B cell (primary cell): ENCODE data around the gene ATCAY. TPM values are rescaled to one million over a fixed set of nuclear protein-coding genes. Genes with fewer than 3 reads are reported as not detected.

Experiments
- ATAC-seq: fragments of 200-7000 bp; cut with Tn5 transposase; one replicate; pipeline ENCODE4 v1.10.0; 2021; ENCODE audit warnings: low read depth, mild to moderate bottlenecking, moderate number of reproducible peaks, moderate library complexity
- CTCF ChIA-PET: fragments of 350-600 bp; sonication (Branson Sonifier 250); formaldehyde crosslinking; loops from one replicate; lab custom pipeline; 2021; ENCODE audit warnings: antibody characterized with exemption, inconsistent platforms; lab: Charles Lee
- POLR2A ChIA-PET: fragments of 350-600 bp; sonication (Branson Sonifier 250); formaldehyde crosslinking; loops from one replicate; lab custom pipeline; 2021; ENCODE audit warnings: antibody characterized with exemption; lab: Charles Lee
- DNase-seq: peaks from one replicate; pipeline ENCODE4 v3.0.0; 2013
- H2AFZ ChIP-seq: 2 replicates; pipeline ENCODE4 v1.6.1; 2012; ENCODE audit warnings: mild to moderate bottlenecking, low read depth, low read length; ENCODE audit not compliant: insufficient read depth, poor library complexity, severe bottlenecking
- H3K27ac ChIP-seq, 2 donors: 1 replicate in 1 of 2; 2 replicates in 1 of 2; pipeline ENCODE4 v1.5.1; 2012 to 2013; ENCODE audit warnings: low read length in 2 of 2, mild to moderate bottlenecking in 2 of 2, moderate library complexity in 1 of 2
- H3K27me3 ChIP-seq, 4 experiments: fragments of 200-600 bp in 1 of 4; sonication (generic) in 1 of 4; replicated peaks in 1 of 4; 1 replicate in 2 of 4; 2 replicates in 2 of 4; pipeline versions ENCODE4 v1.6.1 to v1.7.0; 2013 to 2016; ENCODE audit warnings: low read length in 3 of 4, mild to moderate bottlenecking in 2 of 4, mixed read lengths in 1 of 4, moderate library complexity in 1 of 4; ENCODE audit not compliant: insufficient read depth in 4 of 4, control insufficient read depth in 3 of 4; ENCODE audit errors: control extremely low read depth in 1 of 4
- H3K36me3 ChIP-seq, 2 experiments: replicated peaks in 1 of 2; 1 replicate in 1 of 2; 2 replicates in 1 of 2; pipeline versions ENCODE4 v1.6.1 to v1.7.1; 2013; ENCODE audit warnings: low read length in 1 of 2; ENCODE audit not compliant: insufficient read depth in 2 of 2, control insufficient read depth in 1 of 2; ENCODE audit errors: control extremely low read depth in 1 of 2, extremely low read depth in 1 of 2
- H3K4me1 ChIP-seq, 2 donors: fragments of 200-600 bp in 1 of 2; sonication (generic) in 1 of 2; 1 replicate in 1 of 2; 2 replicates in 1 of 2; pipeline versions ENCODE4 v1.5.1 to v1.6.1; 2013 to 2017; ENCODE audit warnings: low read length in 2 of 2; ENCODE audit not compliant: control insufficient read depth in 2 of 2, insufficient read depth in 2 of 2
- H3K4me2 ChIP-seq: replicated peaks from 2 replicates; pipeline ENCODE3; 2012; ENCODE audit warnings: mild to moderate bottlenecking, low read depth, low read length; ENCODE audit not compliant: poor library complexity, severe bottlenecking
- H3K4me3 ChIP-seq, 5 experiments: fragments of 200-600 bp in 1 of 5; sonication (generic) in 1 of 5; 1 replicate in 3 of 5; 2 replicates in 2 of 5; pipeline versions ENCODE4 v1.5.1 to v1.7.0; 2011 to 2016; ENCODE audit warnings: low read length in 4 of 5, mild to moderate bottlenecking in 4 of 5, low read depth in 2 of 5, control low read depth in 1 of 5, moderate library complexity in 1 of 5; ENCODE audit not compliant: insufficient read depth in 1 of 5; ENCODE audit errors: control extremely low read depth in 1 of 5, extremely low read depth in 1 of 5
- H3K79me2 ChIP-seq: fragments of 200-600 bp; sonication (generic); one replicate; pipeline ENCODE4 v1.6.0; 2016; ENCODE audit warnings: low read length; ENCODE audit not compliant: control insufficient read depth, insufficient read depth
- H3K9ac ChIP-seq: fragments of 200-600 bp; sonication (generic); 2 replicates; pipeline ENCODE4 v1.6.1; 2017; ENCODE audit warnings: mild to moderate bottlenecking, low read length, moderate library complexity
- H3K9me3 ChIP-seq, 3 donors: one replicate each; pipeline versions ENCODE4 v1.6.1 to v1.7.1; 2013; ENCODE audit warnings: low read length in 2 of 3; ENCODE audit not compliant: control insufficient read depth in 2 of 3, insufficient read depth in 1 of 3; ENCODE audit errors: control extremely low read depth in 1 of 3
- H4K20me1 ChIP-seq: 2 replicates; pipeline ENCODE4 v1.6.0; 2012; ENCODE audit warnings: mild to moderate bottlenecking, low read length; ENCODE audit not compliant: insufficient read depth, control insufficient read depth, poor library complexity, severe bottlenecking
- H3K27ac Mint-ChIP-seq: one replicate; pipeline ENCODE4 v1.8.0; 2021; ENCODE audit warnings: mixed read lengths
- H3K27me3 Mint-ChIP-seq: one replicate; pipeline ENCODE4 v1.8.0; 2021; ENCODE audit warnings: mixed read lengths
- H3K4me1 Mint-ChIP-seq: one replicate; pipeline ENCODE4 v1.8.0; 2021; ENCODE audit warnings: mixed read lengths
- H3K4me3 Mint-ChIP-seq: one replicate; pipeline ENCODE4 v1.8.0; 2021; ENCODE audit warnings: mixed read lengths
- H3K9me3 Mint-ChIP-seq: one replicate; pipeline ENCODE4 v1.8.0; 2022; ENCODE audit warnings: mixed read lengths; ENCODE audit not compliant: insufficient read depth
- CTCF ChIP-seq: fragments of 200-600 bp; IDR thresholded peaks from one replicate; pipeline ENCODE4 v1.8.0; 2022; ENCODE audit warnings: antibody characterized with exemption, mild to moderate bottlenecking
- EZH2 ChIP-seq: IDR thresholded peaks from 2 replicates; pipeline ENCODE4 v1.6.1; 2012; ENCODE audit warnings: borderline replicate concordance, low read depth, mild to moderate bottlenecking, moderate library complexity, low read length; ENCODE audit not compliant: insufficient read depth, poor library complexity, severe bottlenecking
- WGBS: methylation state at CpG from one replicate; pipeline ENCODE4 v1.1.5; 2013; ENCODE audit warnings: missing lambda C conversion rate; ENCODE audit not compliant: insufficient coverage; 5-methylcytosine and 5-hydroxymethylcytosine counted together
- intact Hi-C: fragments of 100-400 bp; cut with micrococcal nuclease; formaldehyde crosslinking; loops from one replicate; pipeline ENCODE4 v1.10.0; 2022
- polyA minus RNA-seq: library from RNA; depleted of rRNA, polyadenylated mRNA; stranded (reverse); fragments of >200 nt; gene quantifications from 2 replicates; pipeline ENCODE4 v1.2.3, GENCODE V29; 2012
- polyA plus RNA-seq: library from polyadenylated mRNA; depleted of rRNA; stranded (reverse); fragments of >200 nt; gene quantifications from 2 replicates; pipeline ENCODE4 v1.2.3, GENCODE V29; 2012
- total RNA-seq, 2 donors: library from RNA; stranded (reverse); fragments of 120-200 nt in 1 of 2; gene quantifications; 1 replicate in 1 of 2; 2 replicates in 1 of 2; pipeline versions ENCODE4 v1.2.3 to v1.2.4, GENCODE V29; 2013 to 2022

ATCAY gene
- total RNA-seq (not detected in 2 replicates), polyA plus RNA-seq (not detected in 2 replicates), polyA minus RNA-seq (0.09 TPM in 1 of 2 replicates, not detected in the other)
- total RNA-seq (2013): 0.02 TPM

- Histone ChIP-seq H4K20me1 (no peaks in the 10 kb centered on the region), H3K36me3 (no peaks in the 10 kb centered on the region), H2AFZ (no peak within 1 kb of the TSS), H3K27me3 (peaks cover 0 to 68% (median 15%) of the 10 kb centered on the region in 4 experiments), H3K79me2 (no peaks in the 10 kb centered on the region), H3K9me3 (peaks cover 0 to 23% (median 0%) of the 10 kb centered on the region in 3 donors), H3K27ac (no peak within 1 kb of the TSS), H3K4me2 (peak within 1 kb of the TSS; percentile 12), H3K4me1 (peaks cover 10 to 13% of the 10 kb centered on the region in 2 donors), H3K9ac (no peak within 1 kb of the TSS), H3K4me3 (no peak within 1 kb of the TSS)
- DNase-seq: peak; percentile 11
- Mint-ChIP-seq H3K4me1 (peaks cover 12% of the 10 kb centered on the region), H3K4me3 (no peak within 1 kb of the TSS), H3K27me3 (peaks cover 42% of the 10 kb centered on the region), H3K27ac (no peak within 1 kb of the TSS), H3K9me3 (no peaks in the 10 kb centered on the region)
- ATAC-seq: no peak
- intact Hi-C loops: no loop called here
- TF ChIP-seq CTCF (no peak), EZH2 (no peak)
- WGBS: 7% methylated on average over 37 of the region's 49 CpGs
- POLR2A ChIA-PET: interaction anchor here (0.6 kb wide), 1 partner anchor 139 kb away, joined by 3 read pairs; no protein-coding TSS in a partner anchor
- CTCF ChIA-PET: no interaction called here
These were observed at the start of gene ATCAY for GRCh38 chr19:3880471-3881271. Gene ATCAY, plus strand, starts transcription at chr19:3880685. Its CDS starts 5,083 bp downstream, at chr19:3885768.

GRCh38 chr19:3831601-3832000 is 48.9 kb upstream of the ATCAY start:
- 77% methylated on average over 18 of the region's 19 CpGs for WGBS
- Histone ChIP-seq H3K36me3 (no peaks in the 10 kb centered on the region), H3K4me2 (no peak overlapping the region), H3K79me2 (no peaks in the 10 kb centered on the region), H3K9me3 (no peaks in the 10 kb centered on the region), H3K27ac (no peak overlapping the region), H3K4me1 (no peaks in the 10 kb centered on the region), H3K9ac (no peak overlapping the region), H4K20me1 (no peaks in the 10 kb centered on the region), H3K27me3 (peaks cover 0 to 3% (median 0%) of the 10 kb centered on the region in 4 experiments), H3K4me3 (no peak overlapping the region), H2AFZ (no peak overlapping the region)
- Mint-ChIP-seq H3K27me3 (peaks cover 11% of the 10 kb centered on the region), H3K27ac (no peak overlapping the region), H3K4me1 (peaks cover 4% of the 10 kb centered on the region), H3K4me3 (no peak overlapping the region), H3K9me3 (no peaks in the 10 kb centered on the region)
- no peak for ATAC-seq
- no peak for TF ChIP-seq EZH2
- POLR2A ChIA-PET: no interaction called here
- CTCF ChIA-PET: no interaction called here
- intact Hi-C loops: no loop called here
- no peak for DNase-seq
